Measurements from ENCODE around the gene APCS. TPM values are rescaled to one million over a fixed set of nuclear protein-coding genes. Genes with fewer than 3 reads are reported as not detected.

APCS gene
- total and polyA plus RNA-seq, 2 donors = 0.05 to 0.16 TPM

GRCh38 chr1:159632922-159633321 is 45.3 kb downstream of the APCS start:
- Histone ChIP-seq H3K27ac (ENCODE audit: low read depth in 1 of 2, low read length in 1 of 2) (no peak overlapping the region), H3K4me1 (ENCODE audit: control insufficient read depth in 2 of 2, insufficient read depth in 2 of 2, low read length in 2 of 2) (no peaks in the 10 kb centered on the region), H3K27me3 (ENCODE audit: control insufficient read depth in 2 of 2, insufficient read depth in 1 of 2, low read length in 1 of 2) (no peaks in the 10 kb centered on the region), H3K9me3 (ENCODE audit: control insufficient read depth in 2 of 2, insufficient read depth in 1 of 2, low read length in 1 of 2) (no peaks in the 10 kb centered on the region), H3K4me3 (ENCODE audit: low read length in 2 of 2) (no peak overlapping the region), H3K36me3 (ENCODE audit: control insufficient read depth in 2 of 2, insufficient read depth in 2 of 2, low read length in 1 of 2) (no peaks in the 10 kb centered on the region)
- DNase-seq (ENCODE audit: low read depth in 6 of 9, low spot score in 9 of 9) = no peak

Other genes starting within 250 kb of the APCS start
- not detected for gene OR10J4, start 155.6 kb upstream of the APCS start, total RNA-seq
- not detected for gene OR10J4, start 155.6 kb upstream of the APCS start, polyA plus RNA-seq
- not detected for gene OR10J1, start 148.1 kb upstream of the APCS start, total RNA-seq
- 0.05 TPM for gene OR10J1, start 148.1 kb upstream of the APCS start, polyA plus RNA-seq
- not detected for gene OR10J5, start 51.8 kb upstream of the APCS start, total RNA-seq
- not detected for gene OR10J5, start 51.8 kb upstream of the APCS start, polyA plus RNA-seq
- gene CRP, start 126.8 kb downstream of the APCS start, total RNA-seq = 0.05 TPM
- 1.3 TPM for gene CRP, start 126.8 kb downstream of the APCS start, polyA plus RNA-seq
- 24.3 TPM for gene DUSP23, start 193.1 kb downstream of the APCS start, total RNA-seq
- gene DUSP23, start 193.1 kb downstream of the APCS start, polyA plus RNA-seq = 162 TPM
- gene FCRL6, start 214.5 kb downstream of the APCS start, total RNA-seq = 0.33 TPM
- gene FCRL6, start 214.5 kb downstream of the APCS start, polyA plus RNA-seq = 0.57 TPM
- 14.2 TPM for gene SLAMF8, start 239.0 kb downstream of the APCS start, total RNA-seq
- gene SLAMF8, start 239.0 kb downstream of the APCS start, polyA plus RNA-seq = 13.3 TPM

Measured in thymus (tissue), 11 donors.